NCI-H446 (cell line): ENCODE measurements around the gene CXCR5.

Experiments used
- DNase-seq, 2 experiments: peaks; one replicate each; lab custom pipeline; 2025; lab: John Stamatoyannopoulos, UW

The CXCR5 gene

DNA sequence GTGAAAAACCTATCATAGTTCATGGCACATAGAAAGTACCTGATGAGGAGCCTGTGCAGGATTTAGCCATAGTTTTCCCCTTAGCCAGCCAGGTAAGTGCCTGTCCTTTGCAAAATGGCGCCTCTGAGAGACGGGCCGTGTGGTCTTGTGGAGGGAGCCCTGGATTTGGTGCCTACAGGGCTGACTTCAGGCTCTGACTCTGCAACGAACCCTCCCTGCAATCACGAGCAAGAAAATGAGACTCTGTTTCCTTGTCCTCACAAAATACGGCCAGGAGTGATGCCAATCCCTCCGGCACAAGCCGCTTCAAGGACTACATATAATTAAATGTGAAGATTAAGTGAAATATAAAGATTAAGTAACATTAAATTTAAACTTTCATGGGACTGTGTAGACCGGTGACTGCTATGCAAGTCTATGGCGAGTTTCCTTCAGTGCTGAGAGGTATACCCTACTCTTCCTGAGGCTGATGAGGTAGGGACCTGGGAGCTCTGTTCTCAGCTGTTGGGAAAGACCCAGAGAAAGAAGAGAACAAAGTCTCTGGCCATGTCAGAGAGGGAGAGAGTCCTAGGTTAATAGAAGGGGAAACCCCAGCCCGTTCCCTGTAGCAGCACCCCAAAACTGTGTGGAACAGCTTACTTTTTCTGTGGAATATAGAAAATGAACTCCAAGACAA lies 6.1 kb upstream of the CXCR5 start:
- DNase-seq, result no peak

DNA sequence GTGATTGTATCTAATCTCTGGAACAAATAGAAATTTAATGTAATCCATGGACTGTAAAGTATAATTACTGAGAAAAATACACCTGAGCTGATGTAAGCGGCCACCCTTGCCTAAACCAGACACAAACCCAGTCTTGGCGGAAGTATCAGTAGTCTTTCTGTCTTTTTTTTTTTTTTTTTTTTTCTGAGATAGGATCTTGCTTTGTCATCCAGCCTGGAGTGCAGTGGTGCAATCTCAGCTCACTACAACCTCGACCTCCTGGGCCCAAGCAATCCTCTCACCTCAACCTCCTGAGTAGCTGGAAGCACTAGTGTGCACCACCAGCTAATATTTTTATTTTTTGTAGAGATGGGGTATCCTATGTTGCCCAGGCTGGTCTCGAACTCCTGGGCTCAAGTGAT lies 5.5 kb upstream of the CXCR5 start:
- no peak for DNase-seq

DNA sequence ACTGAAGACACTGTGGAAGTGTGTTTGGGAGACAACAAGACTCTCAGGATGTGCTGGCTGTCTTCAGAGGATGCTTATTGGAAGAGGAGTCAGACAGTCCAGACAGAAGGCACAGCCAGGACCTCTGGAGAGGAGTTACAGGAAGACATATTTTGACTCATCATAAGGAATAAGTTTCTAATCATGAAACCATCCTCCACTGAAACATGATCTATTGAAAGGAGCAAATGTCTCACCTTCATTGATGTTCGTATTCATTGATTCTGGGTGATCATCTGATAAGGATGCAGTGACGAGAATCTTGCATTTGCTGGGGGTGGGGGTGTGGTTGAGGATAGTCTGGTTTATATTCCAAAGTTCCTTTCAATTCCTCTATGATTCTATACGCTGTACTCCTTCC lies 2.5 kb upstream of the CXCR5 start:
- DNase-seq, result no peak

DNA sequence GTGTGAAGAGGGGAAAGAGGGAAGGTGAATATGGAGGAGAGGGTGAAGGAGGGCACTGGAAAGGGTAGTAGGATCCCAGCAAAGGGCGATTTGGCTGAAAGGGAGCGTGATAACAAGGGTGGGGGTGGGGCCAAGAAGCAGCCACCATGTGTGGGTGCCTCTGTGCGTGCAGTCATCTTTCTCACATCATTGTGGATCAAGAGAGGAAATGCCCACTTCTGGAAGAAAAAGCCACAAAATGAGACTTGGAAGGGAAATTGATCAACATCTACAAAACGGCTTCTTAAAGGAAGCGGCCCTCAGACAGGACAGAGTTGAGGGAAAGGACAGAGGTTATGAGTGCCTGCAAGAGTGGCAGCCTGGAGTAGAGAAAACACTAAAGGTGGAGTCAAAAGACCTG lies 1.2 kb upstream of the CXCR5 start:
- DNase-seq, result no peak

DNA sequence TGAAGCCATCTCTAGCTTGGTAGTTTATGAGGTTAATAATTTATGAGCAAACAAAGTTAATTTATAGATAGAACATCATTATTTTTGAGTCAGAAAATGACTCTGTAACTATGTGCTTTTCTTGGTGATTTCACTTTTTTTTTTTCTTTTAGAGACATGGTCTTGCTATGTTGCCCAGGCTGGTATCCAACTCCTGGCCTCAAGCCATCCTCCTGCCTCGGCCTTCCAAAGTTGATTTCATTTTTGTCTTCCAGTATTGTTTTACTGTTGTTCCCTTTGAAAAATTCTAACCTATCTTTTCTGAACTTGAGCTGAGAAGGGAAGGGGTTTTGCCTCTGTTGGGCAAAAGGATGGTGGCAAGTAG lies 706 bp upstream of the CXCR5 start:
- DNase-seq, result no peak

DNA sequence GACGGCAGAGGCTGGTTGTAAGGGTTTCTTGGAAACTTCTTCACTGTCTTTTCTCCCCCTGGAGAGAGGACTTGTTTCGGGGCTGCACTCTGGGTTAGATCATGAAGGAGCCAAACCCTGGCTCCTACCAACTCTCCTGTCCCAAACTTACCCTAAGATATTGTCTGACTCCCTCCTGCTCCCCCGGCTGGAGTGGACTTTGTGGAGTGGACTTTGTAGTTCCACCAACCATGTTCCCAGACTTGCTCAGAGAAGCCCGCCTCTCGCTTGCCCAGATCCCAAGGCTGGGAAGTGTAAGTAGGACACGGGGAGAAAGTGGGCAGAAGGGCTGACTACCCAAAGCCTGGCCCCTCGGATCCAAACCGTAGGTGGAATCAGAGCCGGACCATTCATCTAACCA lies 1.2 kb downstream of the CXCR5 start:
- no peak for DNase-seq

DNA sequence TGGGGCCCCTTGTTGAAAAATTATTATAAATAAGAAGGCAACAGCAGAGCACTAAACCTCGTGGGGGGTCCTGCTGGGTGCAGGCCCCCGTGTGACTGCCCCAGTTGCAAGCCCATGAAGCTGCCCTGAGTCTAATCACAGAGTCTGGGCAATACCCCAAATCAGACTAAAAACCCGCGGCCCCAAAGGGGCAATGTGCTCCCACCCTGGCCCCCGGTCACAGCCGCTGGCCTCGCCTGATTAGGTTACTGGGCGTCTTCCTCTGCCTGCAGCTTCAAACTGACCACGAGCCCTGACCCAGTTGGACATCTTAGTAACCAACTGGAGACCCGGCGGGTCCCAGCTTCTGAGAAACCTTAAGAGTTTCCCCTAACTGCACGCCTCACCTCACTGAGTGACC lies 1.6 kb downstream of the CXCR5 start:
- no peak for DNase-seq

DNA sequence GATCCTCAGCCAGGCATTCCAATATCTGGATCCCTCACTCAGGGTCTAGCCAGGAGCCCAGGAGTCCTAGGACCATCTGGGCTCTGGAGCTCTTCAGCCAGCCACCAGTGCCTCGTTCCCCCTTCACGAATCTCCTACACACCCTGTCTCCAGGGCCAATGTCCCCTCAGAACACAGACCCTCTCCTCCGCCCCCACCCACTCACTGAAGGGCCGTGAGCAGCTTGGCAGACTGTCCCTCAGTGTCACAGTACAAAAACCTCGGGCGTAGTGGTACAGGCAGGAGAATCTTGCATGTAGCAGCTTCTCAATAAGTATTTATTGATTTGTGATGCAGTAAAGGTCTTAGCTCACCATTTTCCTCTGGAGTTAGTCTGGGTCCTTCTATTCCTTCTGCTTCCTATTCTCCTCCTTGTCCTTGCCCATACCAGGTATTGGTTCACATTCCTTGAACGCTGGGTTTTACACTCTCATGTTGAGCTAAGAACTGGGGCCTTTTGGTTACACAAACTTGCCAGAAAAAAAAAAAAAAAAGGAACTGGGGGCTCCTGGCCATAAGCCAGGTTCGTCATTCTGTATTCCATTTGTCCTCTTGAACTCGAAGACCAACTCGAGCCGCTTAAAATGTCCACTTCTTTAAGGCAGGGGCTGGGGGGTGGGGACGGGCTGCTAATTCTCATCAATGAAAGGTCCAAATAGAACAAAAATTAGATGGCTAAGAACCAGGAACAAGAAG lies 2.3 kb downstream of the CXCR5 start:
- no peak for DNase-seq

DNA sequence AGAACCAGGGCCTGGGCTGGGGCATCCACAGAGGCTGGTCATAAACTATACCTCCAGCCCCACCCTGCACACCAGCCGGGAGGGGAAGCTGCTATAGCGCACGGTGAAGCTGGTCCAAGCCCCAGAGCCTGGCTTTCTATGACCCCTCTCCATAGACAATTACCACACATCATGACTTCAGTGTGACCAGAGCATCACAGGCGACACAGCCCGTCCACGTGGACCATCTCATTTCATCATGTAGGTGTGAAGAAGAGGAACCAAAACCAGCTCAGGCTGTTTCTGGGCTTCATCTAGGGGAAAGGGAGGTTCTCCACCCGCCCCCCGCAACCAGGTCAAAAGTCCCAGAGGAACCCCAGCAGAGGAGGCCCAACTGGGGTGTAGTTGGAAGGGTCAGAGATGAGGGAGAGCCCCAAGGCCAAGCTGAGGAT lies 3.0 kb downstream of the CXCR5 start:
- no peak for DNase-seq

DNA sequence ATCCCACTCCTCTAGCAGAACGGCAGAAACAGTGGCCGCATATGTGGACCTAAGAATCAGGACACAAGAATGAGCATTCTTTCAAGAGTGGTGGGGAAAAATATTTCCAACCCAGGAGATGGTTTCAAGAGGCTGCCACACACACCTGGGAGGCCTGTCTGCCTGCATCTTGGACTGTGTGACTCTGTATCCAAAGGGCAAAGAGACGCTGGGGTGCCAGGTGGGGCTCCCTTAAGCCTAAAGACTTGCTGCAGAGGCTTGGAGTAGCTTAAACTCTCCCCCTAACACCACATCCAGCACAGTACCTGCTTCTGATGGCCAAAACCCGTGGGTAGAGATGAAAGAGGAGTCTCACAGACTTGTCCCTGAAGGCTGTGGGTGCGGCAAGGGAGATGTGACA lies 3.5 kb downstream of the CXCR5 start:
- no peak for DNase-seq

DNA sequence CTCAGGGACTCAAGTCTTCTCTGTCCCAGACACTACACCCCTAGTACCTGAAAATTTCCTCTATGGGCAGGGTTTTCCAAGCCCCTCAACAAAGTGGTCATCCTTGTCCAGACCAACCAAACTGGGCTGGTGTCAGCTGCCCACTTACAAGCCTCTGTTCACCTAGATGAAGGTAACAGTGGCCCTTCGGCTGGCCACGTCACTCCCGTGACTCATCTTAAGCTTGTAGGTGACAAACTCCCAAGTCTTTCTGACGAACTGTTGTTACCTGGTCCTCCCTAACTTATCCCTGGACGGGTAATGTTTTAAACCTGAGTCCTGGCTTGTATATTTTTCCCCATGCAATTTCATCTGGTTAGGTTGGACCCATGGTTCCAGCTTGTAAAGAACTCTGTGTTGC lies 4.7 kb downstream of the CXCR5 start:
- DNase-seq, result no peak

DNA sequence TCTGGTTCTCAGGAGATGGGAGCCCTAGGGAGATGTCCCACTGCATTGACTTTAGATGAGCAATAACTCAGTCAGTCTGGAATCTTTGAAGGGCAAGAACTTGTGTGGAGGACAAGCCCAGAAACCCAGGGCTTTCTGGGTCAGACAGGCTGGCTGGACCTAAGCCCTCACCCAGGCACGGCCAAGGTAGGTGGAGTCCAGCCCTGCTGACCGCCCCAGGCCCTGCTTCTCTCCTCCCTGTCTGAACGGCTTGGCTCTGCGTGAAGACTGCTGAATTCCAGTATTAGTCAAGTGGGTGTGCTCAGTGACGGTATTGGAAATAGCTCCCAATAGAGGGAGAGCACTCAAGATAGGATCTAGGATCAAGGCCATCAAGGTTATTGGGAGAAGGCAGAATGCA lies 6.1 kb downstream of the CXCR5 start:
- DNase-seq, result no peak

DNA sequence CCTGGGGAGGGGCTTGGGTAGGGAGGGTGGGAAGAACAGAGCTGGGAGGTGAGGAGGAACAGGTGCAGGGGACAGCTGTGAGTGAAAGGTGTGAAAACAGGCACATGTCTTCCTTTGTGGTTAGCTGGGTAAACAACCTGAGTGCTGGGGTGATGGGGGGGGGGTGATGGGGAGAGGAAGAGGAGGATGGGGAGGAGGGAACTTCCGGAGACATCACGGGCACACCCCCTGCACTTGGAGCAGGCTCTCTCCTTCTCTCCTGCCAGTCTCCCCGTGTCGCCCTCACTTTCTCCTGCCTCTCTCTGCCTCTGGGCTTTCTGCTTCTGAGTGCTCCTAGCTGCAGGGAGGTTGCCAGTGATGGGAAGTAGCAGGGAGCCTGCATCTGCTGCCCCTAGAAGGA lies 8.8 kb downstream of the CXCR5 start:
- no peak for DNase-seq

DNA sequence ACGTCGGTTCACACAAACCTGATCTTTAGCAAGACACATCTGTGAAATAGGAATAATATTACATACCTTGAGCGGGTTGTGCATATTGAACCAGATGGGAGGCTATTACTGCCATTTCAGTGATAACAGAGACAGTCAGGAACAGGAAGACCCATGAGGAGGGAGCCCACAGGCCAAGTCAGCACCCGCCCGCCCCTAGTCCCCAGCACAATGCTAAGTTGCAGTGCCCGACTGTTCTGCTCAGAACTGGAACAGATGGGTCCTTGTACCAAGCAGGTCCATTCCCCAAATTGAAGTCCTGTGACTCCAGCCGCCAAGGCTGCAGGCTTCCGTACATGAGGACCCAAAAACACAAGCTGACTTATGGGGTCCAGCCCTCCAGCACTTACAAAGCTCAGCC lies 9.3 kb downstream of the CXCR5 start:
- no peak for DNase-seq

DNA sequence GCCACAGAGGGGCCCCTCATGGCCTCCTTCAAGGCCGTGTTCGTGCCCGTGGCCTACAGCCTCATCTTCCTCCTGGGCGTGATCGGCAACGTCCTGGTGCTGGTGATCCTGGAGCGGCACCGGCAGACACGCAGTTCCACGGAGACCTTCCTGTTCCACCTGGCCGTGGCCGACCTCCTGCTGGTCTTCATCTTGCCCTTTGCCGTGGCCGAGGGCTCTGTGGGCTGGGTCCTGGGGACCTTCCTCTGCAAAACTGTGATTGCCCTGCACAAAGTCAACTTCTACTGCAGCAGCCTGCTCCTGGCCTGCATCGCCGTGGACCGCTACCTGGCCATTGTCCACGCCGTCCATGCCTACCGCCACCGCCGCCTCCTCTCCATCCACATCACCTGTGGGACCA lies 10.0 kb downstream of the CXCR5 start:
- DNase-seq, result no peak

DNA sequence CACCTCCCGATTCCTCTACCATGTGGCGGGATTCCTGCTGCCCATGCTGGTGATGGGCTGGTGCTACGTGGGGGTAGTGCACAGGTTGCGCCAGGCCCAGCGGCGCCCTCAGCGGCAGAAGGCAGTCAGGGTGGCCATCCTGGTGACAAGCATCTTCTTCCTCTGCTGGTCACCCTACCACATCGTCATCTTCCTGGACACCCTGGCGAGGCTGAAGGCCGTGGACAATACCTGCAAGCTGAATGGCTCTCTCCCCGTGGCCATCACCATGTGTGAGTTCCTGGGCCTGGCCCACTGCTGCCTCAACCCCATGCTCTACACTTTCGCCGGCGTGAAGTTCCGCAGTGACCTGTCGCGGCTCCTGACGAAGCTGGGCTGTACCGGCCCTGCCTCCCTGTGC lies 10.5 kb downstream of the CXCR5 start:
- no peak for DNase-seq

DNA sequence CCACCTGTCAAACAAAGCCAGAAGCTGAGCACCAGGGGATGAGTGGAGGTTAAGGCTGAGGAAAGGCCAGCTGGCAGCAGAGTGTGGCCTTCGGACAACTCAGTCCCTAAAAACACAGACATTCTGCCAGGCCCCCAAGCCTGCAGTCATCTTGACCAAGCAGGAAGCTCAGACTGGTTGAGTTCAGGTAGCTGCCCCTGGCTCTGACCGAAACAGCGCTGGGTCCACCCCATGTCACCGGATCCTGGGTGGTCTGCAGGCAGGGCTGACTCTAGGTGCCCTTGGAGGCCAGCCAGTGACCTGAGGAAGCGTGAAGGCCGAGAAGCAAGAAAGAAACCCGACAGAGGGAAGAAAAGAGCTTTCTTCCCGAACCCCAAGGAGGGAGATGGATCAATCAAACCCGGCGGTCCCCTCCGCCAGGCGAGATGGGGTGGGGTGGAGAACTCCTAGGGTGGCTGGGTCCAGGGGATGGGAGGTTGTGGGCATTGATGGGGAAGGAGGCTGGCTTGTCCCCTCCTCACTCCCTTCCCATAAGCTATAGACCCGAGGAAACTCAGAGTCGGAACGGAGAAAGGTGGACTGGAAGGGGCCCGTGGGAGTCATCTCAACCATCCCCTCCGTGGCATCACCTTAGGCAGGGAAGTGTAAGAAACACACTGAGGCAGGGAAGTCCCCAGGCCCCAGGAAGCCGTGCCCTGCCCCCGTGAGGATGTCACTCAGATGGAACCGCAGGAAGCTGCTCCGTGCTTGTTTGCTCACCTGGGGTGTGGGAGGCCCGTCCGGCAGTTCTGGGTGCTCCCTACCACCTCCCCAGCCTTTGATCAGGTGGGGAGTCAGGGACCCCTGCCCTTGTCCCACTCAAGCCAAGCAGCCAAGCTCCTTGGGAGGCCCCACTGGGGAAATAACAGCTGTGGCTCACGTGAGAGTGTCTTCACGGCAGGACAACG lies 11.7 kb downstream of the CXCR5 start:
- no peak for DNase-seq

DNA sequence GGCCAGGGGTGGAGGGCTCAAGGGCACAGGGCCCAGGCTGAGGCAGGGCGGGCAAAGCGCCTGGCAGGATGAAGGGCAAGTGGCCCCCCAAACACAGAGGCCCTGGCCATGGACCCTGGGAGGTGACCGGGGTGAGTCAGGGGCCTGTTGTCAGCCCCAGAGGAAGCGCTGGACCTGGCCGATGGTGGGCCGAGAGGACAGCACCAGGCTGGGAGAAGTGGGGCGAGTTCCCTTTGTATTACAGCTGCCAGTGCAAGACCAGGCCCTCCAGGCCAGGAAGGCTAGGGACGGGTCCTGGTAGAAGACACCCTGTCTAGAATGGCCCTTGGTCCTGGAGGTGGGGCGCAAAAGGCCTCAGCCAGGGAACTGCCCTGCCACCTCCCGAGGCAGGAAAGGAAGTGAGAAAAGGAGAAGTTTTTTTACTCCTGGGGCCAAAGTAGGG lies 12.8 kb downstream of the CXCR5 start:
- DNase-seq, result no peak

DNA sequence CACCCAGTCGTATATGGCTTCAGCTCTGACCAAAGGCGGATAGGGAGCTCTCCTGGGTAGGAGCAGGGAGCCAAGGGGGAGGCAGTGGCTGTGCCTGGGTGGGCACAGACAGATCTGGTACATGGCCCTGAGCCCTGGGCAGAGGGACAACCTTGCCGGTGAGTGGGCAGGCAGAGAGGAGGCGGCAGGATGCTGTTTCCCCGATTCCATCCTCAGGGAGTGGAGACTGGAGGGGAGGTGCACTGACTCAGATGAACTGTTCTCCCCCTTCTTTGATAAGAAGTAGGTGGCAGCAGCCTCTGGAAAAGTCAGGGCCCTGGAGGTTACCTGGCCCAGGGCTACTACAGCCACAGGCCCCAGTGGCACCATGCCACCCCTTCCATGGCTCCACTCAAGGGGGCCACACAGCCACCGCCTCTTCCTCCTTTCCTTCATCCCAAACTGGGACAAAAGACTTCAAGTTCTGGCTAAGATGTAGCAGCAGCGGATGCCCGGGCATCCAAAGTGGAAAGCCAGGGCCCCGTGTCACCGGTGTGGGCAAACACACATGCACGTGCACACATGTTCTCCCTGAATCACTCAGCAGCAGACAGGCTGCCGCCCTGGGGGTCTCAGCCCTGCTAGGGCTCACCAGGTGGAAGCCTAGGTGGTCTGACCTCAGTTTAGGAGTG lies 13.4 kb downstream of the CXCR5 start:
- no peak for DNase-seq

DNA sequence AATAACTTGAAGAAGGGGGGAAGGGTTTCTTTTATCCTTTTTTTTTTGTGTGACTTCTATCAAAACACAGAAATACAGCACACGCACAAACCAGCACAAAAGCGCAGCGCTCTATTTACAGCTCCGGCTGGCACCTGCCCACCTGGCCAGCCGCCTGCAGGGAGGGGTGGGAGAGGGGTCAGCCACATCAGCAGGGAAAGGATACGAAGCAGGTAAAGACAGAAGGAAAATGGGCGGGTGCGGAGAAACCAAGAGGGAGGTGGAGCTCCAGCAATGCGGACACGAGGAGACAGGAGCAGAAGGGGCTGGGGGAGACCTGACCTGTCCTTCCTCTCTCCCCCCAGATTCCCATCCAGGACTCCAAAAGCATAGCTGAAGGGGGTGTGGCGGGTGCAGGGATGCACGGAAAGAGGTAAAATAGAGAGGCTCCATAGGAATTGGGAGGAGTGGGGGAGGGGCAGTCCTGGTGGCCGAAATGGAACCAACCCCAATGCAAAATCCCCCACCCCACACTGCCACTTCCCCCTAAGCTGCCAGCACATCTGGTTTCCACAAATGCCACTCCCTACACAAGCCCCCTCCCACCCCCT lies 14.1 kb downstream of the CXCR5 start:
- DNase-seq, result no peak

DNA sequence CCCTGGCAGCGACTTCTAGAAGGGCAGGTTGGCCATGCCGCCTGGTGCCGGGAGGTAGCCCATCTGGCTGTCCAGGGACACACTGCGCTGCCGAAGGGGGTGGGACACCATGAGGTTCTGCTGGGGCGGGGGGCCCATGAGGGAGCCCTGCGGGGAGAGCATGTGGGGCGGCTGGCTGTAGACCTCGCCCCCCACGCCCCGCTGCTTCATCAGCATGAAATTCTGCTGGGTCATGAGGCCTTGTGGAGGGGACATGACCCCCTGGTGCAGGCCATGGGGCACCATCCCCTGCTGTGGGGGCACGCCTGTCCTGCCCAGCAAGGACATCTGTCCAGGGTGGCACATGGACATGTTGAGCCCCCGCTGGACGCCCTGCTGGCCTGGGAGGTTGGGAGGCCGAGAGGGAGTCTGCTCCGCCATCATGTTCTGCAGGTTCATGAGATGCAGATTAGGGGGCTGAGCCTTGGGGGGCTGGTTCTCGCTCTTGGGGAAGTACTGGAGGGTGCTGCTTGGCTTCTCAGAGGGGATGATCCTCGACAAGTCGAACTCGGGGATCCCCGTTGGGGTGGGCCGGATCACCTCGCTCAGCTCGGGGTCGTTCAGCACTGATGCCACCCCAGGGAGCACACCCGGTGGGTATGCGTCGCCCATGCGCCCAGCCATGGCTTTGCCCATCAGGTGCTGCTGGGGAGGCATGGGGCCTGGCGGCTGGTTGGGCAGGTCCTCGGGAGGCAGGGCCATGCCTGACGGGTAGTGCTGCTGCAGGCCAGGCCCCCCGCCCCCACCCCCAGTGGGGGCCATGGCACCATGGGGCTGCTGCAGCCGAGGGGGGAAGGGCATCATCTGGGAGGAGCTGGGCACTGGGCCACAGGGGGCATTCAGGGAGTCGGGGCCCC lies 15.0 kb downstream of the CXCR5 start:
- DNase-seq, result no peak
